HG02938 (cell line): ENCODE data around the gene SERPINA5.

Experiments used
- ATAC-seq: cut with Tn5 transposase; IDR thresholded peaks from one replicate; pipeline ENCODE4 v1.9.1; 2021; ENCODE audit warnings: mild to moderate bottlenecking, moderate library complexity; ENCODE audit not compliant: unreplicated experiment

Gene SERPINA5

GRCh38 chr14:94641632-94641955 is 60.4 kb downstream of the SERPINA5 start:
- ATAC-seq: no peak
